ENCODE data around the gene C5orf24. TPM values are rescaled to one million over a fixed set of nuclear protein-coding genes. Genes with fewer than 3 reads are reported as not detected.
"Not testable (repeated sequence)": the region's sequence is repeated elsewhere in the genome, so short reads cannot be mapped to it uniquely, and the experiment has no call there.

Gene C5orf24
- total RNA-seq, 3 donors from 2014 or later = 23.7 to 48.6 (median 30.5) TPM

GRCh38 chr5:134878403-134878802, 32.6 kb downstream of the C5orf24 start:
- Histone ChIP-seq H3K36me3 (ENCODE audit: low read depth) (no peaks in the 10 kb centered on the region), H3K4me1 (ENCODE audit: low read depth) (peaks cover 15% of the 10 kb centered on the region), H3K4me3 (no peak overlapping the region), H3K9me3 (no peaks in the 10 kb centered on the region)
- intact Hi-C loops (cut with DNase I, micrococcal nuclease) = no loop called here
- DNase-seq = peak in 1 of 3 donors; percentile 41
- TF ChIP-seq CTCF (IDR thresholded peaks at IDR 0.05) = no peak
- ATAC-seq = no peak

GRCh38 chr5:134879456-134879855, 33.7 kb downstream of the C5orf24 start:
- peak; percentile 11 for ATAC-seq
- Histone ChIP-seq H3K4me3 (no peak overlapping the region), H3K4me1 (ENCODE audit: low read depth) (peaks cover 15% of the 10 kb centered on the region), H3K36me3 (ENCODE audit: low read depth) (no peaks in the 10 kb centered on the region), H3K9me3 (no peaks in the 10 kb centered on the region)
- intact Hi-C loops (cut with DNase I, micrococcal nuclease) = no loop called here
- TF ChIP-seq CTCF (IDR thresholded peaks at IDR 0.05) = no peak
- DNase-seq = peak in 1 of 3 donors; percentile 36

- intact Hi-C loops (cut with DNase I, micrococcal nuclease) = not testable (repeated sequence)
Observed at GRCh38 chr5:134880937-134881336, 35.2 kb downstream of the C5orf24 start.

GRCh38 chr5:134881711-134882110, 35.9 kb downstream of the C5orf24 start:
- DNase-seq; H3K4me1 ChIP-seq (ENCODE audit: low read depth); H3K9me3 ChIP-seq; H3K36me3 ChIP-seq (ENCODE audit: low read depth); ATAC-seq; intact Hi-C loops (cut with DNase I, micrococcal nuclease); H3K4me3 ChIP-seq: not testable (repeated sequence)

More at GRCh38 chr5:134880937-134881336, 35.2 kb downstream of the C5orf24 start:
- not testable (repeated sequence) for H3K4me3 ChIP-seq; DNase-seq; H3K9me3 ChIP-seq; ATAC-seq; H3K4me1 ChIP-seq (ENCODE audit: low read depth); H3K36me3 ChIP-seq (ENCODE audit: low read depth)

- Histone ChIP-seq H3K9me3 (no peaks in the 10 kb centered on the region), H3K36me3 (ENCODE audit: low read depth) (no peaks in the 10 kb centered on the region), H3K4me1 (ENCODE audit: low read depth) (no peaks in the 10 kb centered on the region), H3K4me3 (no peak overlapping the region)
- TF ChIP-seq CTCF (IDR thresholded peaks at IDR 0.05) = no peak
- no peak for ATAC-seq
- intact Hi-C loops (cut with DNase I, micrococcal nuclease) = no loop called here
- no peak for DNase-seq
Observed at GRCh38 chr5:134887593-134888159, 41.9 kb downstream of the C5orf24 start.

- intact Hi-C loops (cut with DNase I, micrococcal nuclease) = no loop called here
- ATAC-seq (no peak), DNase-seq (no peak)
- Histone ChIP-seq H3K4me3 (no peak overlapping the region), H3K4me1 (ENCODE audit: low read depth) (no peaks in the 10 kb centered on the region), H3K36me3 (ENCODE audit: low read depth) (no peaks in the 10 kb centered on the region), H3K9me3 (no peaks in the 10 kb centered on the region)
- no peak for TF ChIP-seq CTCF (IDR thresholded peaks at IDR 0.05)
Observed at GRCh38 chr5:134889335-134889734, 43.6 kb downstream of the C5orf24 start.

- Histone ChIP-seq H3K36me3 (ENCODE audit: low read depth) (no peaks in the 10 kb centered on the region), H3K4me1 (ENCODE audit: low read depth) (no peaks in the 10 kb centered on the region), H3K4me3 (no peak overlapping the region), H3K9me3 (no peaks in the 10 kb centered on the region)
- no peak for TF ChIP-seq CTCF (IDR thresholded peaks at IDR 0.05)
- DNase-seq = no peak
- ATAC-seq = no peak
- intact Hi-C loops (cut with DNase I, micrococcal nuclease) = no loop called here
Observed at GRCh38 chr5:134891473-134891872, 45.7 kb downstream of the C5orf24 start.

Measured in mucosa of descending colon (tissue), 3 donors.